ENCODE measurements around the gene KPNA4.
"Not testable (repeated sequence)": the region's sequence is repeated elsewhere in the genome, so short reads cannot be mapped to it uniquely, and the experiment has no call there.

KPNA4 gene

GRCh38 chr3:160538895-160539294, 26.5 kb downstream of the KPNA4 start:
- Histone ChIP-seq H3K27ac (ENCODE audit: low read depth, low read length) (no peak overlapping the region), H3F3A (ENCODE audit: control insufficient read depth, insufficient read depth) (no peaks in the 10 kb centered on the region), H3K4me3 (ENCODE audit: low read length) (no peak overlapping the region), H4K20me1 (ENCODE audit: control insufficient read depth, insufficient read depth, low read depth, low read length) (peaks cover 6% of the 10 kb centered on the region; the same call in 1 of the 2 replicates), H3K9me3 (ENCODE audit: control insufficient read depth, insufficient read depth, low read length) (no peaks in the 10 kb centered on the region), H3K36me3 (ENCODE audit: control insufficient read depth, low read length) (peaks cover 23% of the 10 kb centered on the region), H3K79me2 (ENCODE audit: control insufficient read depth, low read length) (peaks cover 68% of the 10 kb centered on the region), H3K4me2 (ENCODE audit: low read length) (no peak overlapping the region), H3K27me3 (ENCODE audit: control insufficient read depth, low read length) (no peaks in the 10 kb centered on the region), H3K9me2 (replicated peaks; ENCODE audit: control insufficient read depth, low read length) (no peaks in the 10 kb centered on the region), H3K4me1 (ENCODE audit: control insufficient read depth, low read length) (no peaks in the 10 kb centered on the region)
- TF ChIP-seq EZH2phosphoT487 (IDR thresholded peaks at IDR 0.05; ENCODE audit: borderline replicate concordance, low read length) (no peak), CTCF (IDR thresholded peaks at IDR 0.05; ENCODE audit: low read depth, low read length, poor library complexity, severe bottlenecking) (no peak)

DNA sequence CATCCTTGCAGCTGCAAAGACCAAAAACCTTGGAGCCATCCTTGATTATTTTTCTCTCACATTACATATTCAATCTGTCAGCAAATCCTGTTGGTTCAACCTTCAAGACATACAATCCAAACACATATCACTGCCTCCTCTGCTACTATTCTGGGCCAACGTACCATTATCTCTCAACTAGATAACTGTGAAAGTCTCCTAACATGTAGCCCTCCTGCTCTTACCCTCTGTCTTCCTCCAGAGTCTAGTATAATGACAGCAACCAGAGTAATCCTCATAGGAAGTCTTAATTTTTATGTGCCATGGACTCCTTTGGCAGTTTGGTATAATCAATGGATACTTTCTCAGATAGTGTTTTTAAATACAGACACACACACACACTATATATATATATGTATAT, 27.6 kb downstream of the KPNA4 start:
- H3F3A ChIP-seq (ENCODE audit: control insufficient read depth, insufficient read depth) = no peaks in the 10 kb centered on the region
- H4K20me1 ChIP-seq (ENCODE audit: control insufficient read depth, insufficient read depth, low read depth, low read length) = peaks cover 6% of the 10 kb centered on the region; the same call in 1 of the 2 replicates
- no peak for TF ChIP-seq CTCF (IDR thresholded peaks at IDR 0.05; ENCODE audit: low read depth, low read length, poor library complexity, severe bottlenecking)
- no peak for TF ChIP-seq EZH2phosphoT487 (IDR thresholded peaks at IDR 0.05; ENCODE audit: borderline replicate concordance, low read length)
- no peak overlapping the region for H3K4me2 ChIP-seq (ENCODE audit: low read length)
- no peaks in the 10 kb centered on the region for H3K9me2 ChIP-seq (replicated peaks; ENCODE audit: control insufficient read depth, low read length)
- H3K79me2 ChIP-seq (ENCODE audit: control insufficient read depth, low read length) = peaks cover 56% of the 10 kb centered on the region
- H3K36me3 ChIP-seq (ENCODE audit: control insufficient read depth, low read length) = peaks cover 32% of the 10 kb centered on the region
- no peak overlapping the region for H3K27ac ChIP-seq (ENCODE audit: low read depth, low read length)
- H3K4me3 ChIP-seq (ENCODE audit: low read length) = no peak overlapping the region
- H3K9me3 ChIP-seq (ENCODE audit: control insufficient read depth, insufficient read depth, low read length) = no peaks in the 10 kb centered on the region
- no peaks in the 10 kb centered on the region for H3K27me3 ChIP-seq (ENCODE audit: control insufficient read depth, low read length)
- no peaks in the 10 kb centered on the region for H3K4me1 ChIP-seq (ENCODE audit: control insufficient read depth, low read length)

DNA sequence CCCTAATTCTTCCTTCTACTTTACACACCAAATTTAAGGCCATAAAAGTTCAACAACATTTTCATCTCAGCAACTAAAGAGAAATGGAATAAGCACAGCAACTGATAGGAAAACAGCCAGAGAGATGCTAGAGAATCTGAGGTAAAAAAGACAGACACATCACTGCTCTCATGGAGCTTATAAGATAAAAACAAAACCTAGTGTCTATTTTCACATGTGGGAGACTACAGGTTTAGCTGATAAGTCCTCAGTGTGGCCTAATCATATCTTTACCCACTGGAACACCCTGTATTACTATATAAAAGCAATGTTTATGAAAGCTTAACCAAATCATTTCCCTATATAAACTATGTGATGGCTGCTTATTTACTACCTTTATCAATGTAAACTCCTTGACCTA, 33.0 kb downstream of the KPNA4 start:
- Histone ChIP-seq H3K36me3 (ENCODE audit: control insufficient read depth, low read length) (peaks cover 70% of the 10 kb centered on the region), H3K4me3 (ENCODE audit: low read length) (no peak overlapping the region), H3K4me1 (ENCODE audit: control insufficient read depth, low read length) (no peaks in the 10 kb centered on the region), H3K9me2 (replicated peaks; ENCODE audit: control insufficient read depth, low read length) (no peaks in the 10 kb centered on the region), H3K27ac (ENCODE audit: low read depth, low read length) (no peak overlapping the region), H3K4me2 (ENCODE audit: low read length) (no peak overlapping the region), H3K9me3 (ENCODE audit: control insufficient read depth, insufficient read depth, low read length) (no peaks in the 10 kb centered on the region), H3F3A (ENCODE audit: control insufficient read depth, insufficient read depth) (no peaks in the 10 kb centered on the region), H3K79me2 (ENCODE audit: control insufficient read depth, low read length) (peaks cover 4% of the 10 kb centered on the region), H4K20me1 (ENCODE audit: control insufficient read depth, insufficient read depth, low read depth, low read length) (no peaks in the 10 kb centered on the region), H3K27me3 (ENCODE audit: control insufficient read depth, low read length) (no peaks in the 10 kb centered on the region)
- TF ChIP-seq CTCF (IDR thresholded peaks at IDR 0.05; ENCODE audit: low read depth, low read length, poor library complexity, severe bottlenecking) (no peak), EZH2phosphoT487 (IDR thresholded peaks at IDR 0.05; ENCODE audit: borderline replicate concordance, low read length) (no peak)

- Histone ChIP-seq H3K4me2 (ENCODE audit: low read length) (no peak overlapping the region), H3K4me3 (ENCODE audit: low read length) (no peak overlapping the region), H3K27me3 (ENCODE audit: control insufficient read depth, low read length) (no peaks in the 10 kb centered on the region), H3K4me1 (ENCODE audit: control insufficient read depth, low read length) (no peaks in the 10 kb centered on the region), H3K27ac (ENCODE audit: low read depth, low read length) (no peak overlapping the region), H3K9me2 (replicated peaks; ENCODE audit: control insufficient read depth, low read length) (no peaks in the 10 kb centered on the region), H3K36me3 (ENCODE audit: control insufficient read depth, low read length) (peaks cover 80% of the 10 kb centered on the region), H3K9me3 (ENCODE audit: control insufficient read depth, insufficient read depth, low read length) (no peaks in the 10 kb centered on the region), H4K20me1 (ENCODE audit: control insufficient read depth, insufficient read depth, low read depth, low read length) (no peaks in the 10 kb centered on the region), H3F3A (ENCODE audit: control insufficient read depth, insufficient read depth) (no peaks in the 10 kb centered on the region), H3K79me2 (ENCODE audit: control insufficient read depth, low read length) (no peaks in the 10 kb centered on the region)
- TF ChIP-seq CTCF (IDR thresholded peaks at IDR 0.05; ENCODE audit: low read depth, low read length, poor library complexity, severe bottlenecking) (no peak), EZH2phosphoT487 (IDR thresholded peaks at IDR 0.05; ENCODE audit: borderline replicate concordance, low read length) (no peak)
These were observed 34.1 kb downstream of the KPNA4 start for GRCh38 chr3:160531311-160531710.

GRCh38 chr3:160516391-160516790, 49.0 kb downstream of the KPNA4 start:
- not testable (repeated sequence) for H3K4me1 ChIP-seq (ENCODE audit: control insufficient read depth, low read length); H3K79me2 ChIP-seq (ENCODE audit: control insufficient read depth, low read length); H3K9me3 ChIP-seq (ENCODE audit: control insufficient read depth, insufficient read depth, low read length); H3K9me2 ChIP-seq (replicated peaks; ENCODE audit: control insufficient read depth, low read length); H3K4me3 ChIP-seq (ENCODE audit: low read length); H3K4me2 ChIP-seq (ENCODE audit: low read length); H3F3A ChIP-seq (ENCODE audit: control insufficient read depth, insufficient read depth); H3K27me3 ChIP-seq (ENCODE audit: control insufficient read depth, low read length); H3K27ac ChIP-seq (ENCODE audit: low read depth, low read length); H4K20me1 ChIP-seq (ENCODE audit: control insufficient read depth, insufficient read depth, low read depth, low read length)
- H3K36me3 ChIP-seq (ENCODE audit: control insufficient read depth, low read length) = peaks cover 78% of the 10 kb centered on the region
